ENCODE data around the gene CLTRN.

Gene CLTRN

DNA sequence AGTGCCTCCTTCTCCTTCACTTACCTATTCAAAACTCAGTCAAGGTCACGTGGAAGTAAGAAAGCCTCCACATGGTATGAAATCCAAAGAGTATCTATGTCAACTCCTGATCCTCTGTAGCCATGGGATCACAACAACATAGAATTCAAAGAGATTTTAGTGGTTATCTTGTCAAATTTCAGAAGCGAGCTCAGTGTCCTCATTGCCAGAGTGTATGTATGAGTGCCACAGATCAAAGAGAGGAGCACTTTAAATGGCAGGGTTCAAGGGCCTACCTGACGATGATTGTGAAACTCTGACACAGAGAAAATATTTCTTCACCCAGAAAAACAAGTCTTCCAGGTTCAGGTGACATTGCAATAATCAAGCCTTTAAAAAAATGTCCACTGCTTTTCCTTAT is 62.7 kb downstream of the CLTRN start:
- no peak for DNase-seq (ENCODE audit: low read depth)

GRCh38 chrX:15600745-15601144 is 63.9 kb downstream of the CLTRN start, which contains the start of gene ACE2:
Gene ACE2 (minus strand): TSS chrX:15600960. CDS start chrX:15600911, 49 bp downstream.
- TF ChIP-seq, protein P1, sequence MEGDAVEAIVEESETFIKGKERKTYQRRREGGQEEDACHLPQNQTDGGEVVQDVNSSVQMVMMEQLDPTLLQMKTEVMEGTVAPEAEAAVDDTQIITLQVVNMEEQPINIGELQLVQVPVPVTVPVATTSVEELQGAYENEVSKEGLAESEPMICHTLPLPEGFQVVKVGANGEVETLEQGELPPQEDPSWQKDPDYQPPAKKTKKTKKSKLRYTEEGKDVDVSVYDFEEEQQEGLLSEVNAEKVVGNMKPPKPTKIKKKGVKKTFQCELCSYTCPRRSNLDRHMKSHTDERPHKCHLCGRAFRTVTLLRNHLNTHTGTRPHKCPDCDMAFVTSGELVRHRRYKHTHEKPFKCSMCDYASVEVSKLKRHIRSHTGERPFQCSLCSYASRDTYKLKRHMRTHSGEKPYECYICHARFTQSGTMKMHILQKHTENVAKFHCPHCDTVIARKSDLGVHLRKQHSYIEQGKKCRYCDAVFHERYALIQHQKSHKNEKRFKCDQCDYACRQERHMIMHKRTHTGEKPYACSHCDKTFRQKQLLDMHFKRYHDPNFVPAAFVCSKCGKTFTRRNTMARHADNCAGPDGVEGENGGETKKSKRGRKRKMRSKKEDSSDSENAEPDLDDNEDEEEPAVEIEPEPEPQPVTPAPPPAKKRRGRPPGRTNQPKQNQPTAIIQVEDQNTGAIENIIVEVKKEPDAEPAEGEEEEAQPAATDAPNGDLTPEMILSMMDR (IDR thresholded peaks at IDR 0.05; ENCODE audit: control insufficient read depth, extremely low read depth, insufficient read depth) = no peak

More for the DNA sequence above, 62.7 kb downstream of the CLTRN start:
- TF ChIP-seq, protein P1 (IDR thresholded peaks at IDR 0.05; ENCODE audit: control insufficient read depth, extremely low read depth, insufficient read depth) = no peak
- no peak overlapping the region for H3K4me3 ChIP-seq (ENCODE audit: low read depth, low read length)

GRCh38 chrX:15600049-15600448 is 64.6 kb downstream of the CLTRN start:
- TF ChIP-seq, protein P1 (IDR thresholded peaks at IDR 0.05; ENCODE audit: control insufficient read depth, extremely low read depth, insufficient read depth) = no peak
- no peak overlapping the region for H3K4me3 ChIP-seq (ENCODE audit: low read depth, low read length)
- no peak for DNase-seq (ENCODE audit: low read depth)

More at GRCh38 chrX:15600745-15601144, 63.9 kb downstream of the CLTRN start, which contains the start of gene ACE2:
- H3K4me3 ChIP-seq (ENCODE audit: low read depth, low read length) = no peak within 1 kb of the TSS
- no peak for DNase-seq (ENCODE audit: low read depth)

DNA sequence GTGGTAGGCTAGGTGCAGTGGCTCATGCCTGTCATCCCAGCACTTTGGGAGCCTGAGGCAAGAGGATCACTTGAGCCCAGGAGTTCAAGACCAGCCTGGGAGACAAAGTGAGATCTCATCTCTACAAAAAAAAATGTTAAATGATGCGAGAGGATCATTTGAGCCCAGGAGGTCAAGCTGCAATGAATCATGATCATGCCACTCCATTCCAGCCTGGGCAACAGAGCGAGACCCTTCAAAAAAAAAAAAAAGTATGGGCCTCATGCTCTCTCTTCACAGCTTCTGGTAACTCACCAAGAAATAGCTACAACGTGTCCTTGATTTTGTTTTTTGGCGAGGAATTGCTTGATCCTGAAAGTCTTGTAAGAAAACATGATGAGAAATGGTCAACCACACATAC is 65.1 kb downstream of the CLTRN start:
- no peak for DNase-seq (ENCODE audit: low read depth)
- no peak overlapping the region for H3K4me3 ChIP-seq (ENCODE audit: low read depth, low read length)
- TF ChIP-seq, protein P1 (IDR thresholded peaks at IDR 0.05; ENCODE audit: control insufficient read depth, extremely low read depth, insufficient read depth) = no peak

- H3K4me3 ChIP-seq (ENCODE audit: low read depth, low read length) = no peak overlapping the region
- TF ChIP-seq, protein P1 (IDR thresholded peaks at IDR 0.05; ENCODE audit: control insufficient read depth, extremely low read depth, insufficient read depth) = no peak
- DNase-seq (ENCODE audit: low read depth) = no peak
These were observed 66.6 kb downstream of the CLTRN start for GRCh38 chrX:15598026-15598425.

- H3K4me3 ChIP-seq (ENCODE audit: low read depth, low read length) = no peak overlapping the region
- TF ChIP-seq, protein P1 (IDR thresholded peaks at IDR 0.05; ENCODE audit: control insufficient read depth, extremely low read depth, insufficient read depth) = peak; percentile 24; the same call in 1 of the 2 replicates
- no peak for DNase-seq (ENCODE audit: low read depth)
These were observed 70.2 kb downstream of the CLTRN start for GRCh38 chrX:15594371-15594770.

All from LNCaP clone FGC (cell line).